ENCODE results near the gene SELENOV.
A peak's percentile ranks its signal among the peaks of the same experiment; 100 is the strongest.
"Not testable (repeated sequence)": the region's sequence is repeated elsewhere in the genome, so short reads cannot be mapped to it uniquely, and the experiment has no call there.

Gene SELENOV

GRCh38 chr19:39514840-39515550 lies at the start of gene SELENOV:
Gene SELENOV, plus strand, starts transcription at chr19:39515139. Its CDS starts 74 bp downstream, at chr19:39515213.
- peak in 1 of 2 donors; percentile 28 for DNase-seq

GRCh38 chr19:39465956-39466747 lies 48.8 kb upstream of the SELENOV start:
- no peak for DNase-seq

GRCh38 chr19:39467941-39468340 lies 47.0 kb upstream of the SELENOV start:
- DNase-seq, result no peak

GRCh38 chr19:39469036-39469435 lies 45.9 kb upstream of the SELENOV start:
- no peak for DNase-seq

GRCh38 chr19:39469567-39469966 lies 45.4 kb upstream of the SELENOV start:
- DNase-seq, result no peak

GRCh38 chr19:39470724-39471339 lies 44.1 kb upstream of the SELENOV start:
- DNase-seq, result no peak

GRCh38 chr19:39471756-39472536 lies 43.0 kb upstream of the SELENOV start:
- no peak for DNase-seq

- DNase-seq, result no peak
Observed at GRCh38 chr19:39472746-39473442, 42.0 kb upstream of the SELENOV start.

- no peak for DNase-seq
Observed at GRCh38 chr19:39473443-39473960, 41.4 kb upstream of the SELENOV start.

- DNase-seq, result peak; percentile 67 to 79
Observed at GRCh38 chr19:39474139-39474620, 40.8 kb upstream of the SELENOV start.

- DNase-seq, result no peak
Observed at GRCh38 chr19:39475748-39476147, 39.2 kb upstream of the SELENOV start.

- not testable (repeated sequence) for DNase-seq
Observed at GRCh38 chr19:39479319-39479801, 35.6 kb upstream of the SELENOV start.

GRCh38 chr19:39479916-39480315 lies 35.0 kb upstream of the SELENOV start:
- DNase-seq, result no peak

GRCh38 chr19:39480337-39481228 lies 34.4 kb upstream of the SELENOV start, which contains the start of gene TIMM50:
Gene TIMM50, plus strand, starts transcription at chr19:39480838. Its CDS starts 16 bp downstream, at chr19:39480854.
- DNase-seq, result peak; percentile 94 to 97

GRCh38 chr19:39481229-39481545 lies 33.8 kb upstream of the SELENOV start:
- no peak for DNase-seq

- no peak for DNase-seq
Observed at GRCh38 chr19:39481676-39482075, 33.3 kb upstream of the SELENOV start.

GRCh38 chr19:39483141-39483540 lies 31.8 kb upstream of the SELENOV start:
- no peak for DNase-seq

GRCh38 chr19:39489756-39490155 lies 25.2 kb upstream of the SELENOV start:
- no peak for DNase-seq

- no peak for DNase-seq
Observed at GRCh38 chr19:39492225-39492624, 22.7 kb upstream of the SELENOV start.

- DNase-seq, result no peak
Observed at GRCh38 chr19:39492788-39493187, 22.2 kb upstream of the SELENOV start.

- DNase-seq, result no peak
Observed at GRCh38 chr19:39494661-39495060, 20.3 kb upstream of the SELENOV start.

Measured in CD4-positive, alpha-beta T cell treated with Interferon alpha-2 for 1 hour (primary cell).